ENCODE measurements around the gene F11R. TPM values are rescaled to one million over a fixed set of nuclear protein-coding genes. Genes with fewer than 3 reads are reported as not detected.
A peak's percentile ranks its signal among the peaks of the same experiment; 100 is the strongest.

F11R gene
- total and polyA plus RNA-seq, 10 of the 15 experiments (the other 5 are each of a cell fraction or from before 2014, with no cell fraction given), result 15.3 to 80.9 (median 24.3) TPM

DNA sequence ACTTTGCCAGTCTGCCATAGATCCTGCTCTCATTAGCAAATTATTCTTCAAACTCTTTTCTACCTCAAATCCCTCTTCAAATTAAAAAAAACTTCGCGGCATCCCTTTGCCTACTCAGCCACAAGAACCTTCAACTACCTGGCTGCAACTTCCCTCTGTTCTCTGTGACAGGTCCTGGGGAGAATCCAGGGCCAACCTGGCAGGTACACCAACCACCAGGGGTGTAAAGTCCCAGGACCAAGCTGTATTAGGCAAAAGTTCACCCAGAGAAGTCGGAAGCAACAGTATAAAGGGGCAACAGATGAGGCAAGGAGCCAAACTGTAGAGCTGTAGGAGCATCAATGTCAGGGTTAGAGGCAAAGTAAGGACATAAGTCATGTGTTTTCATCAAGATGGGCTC, 48.0 kb downstream of the F11R start (continued):
- TF ChIP-seq, protein P1, sequence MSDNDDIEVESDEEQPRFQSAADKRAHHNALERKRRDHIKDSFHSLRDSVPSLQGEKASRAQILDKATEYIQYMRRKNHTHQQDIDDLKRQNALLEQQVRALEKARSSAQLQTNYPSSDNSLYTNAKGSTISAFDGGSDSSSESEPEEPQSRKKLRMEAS (IDR thresholded peaks at IDR 0.05; ENCODE audit: low read depth, low read length), result no peak
- TF ChIP-seq CEBPB (IDR thresholded peaks at IDR 0.05; ENCODE audit: borderline replicate concordance in 1 of 2, low read depth in 2 of 2, low read length in 2 of 2) (no peak), IRF4 (IDR thresholded peaks at IDR 0.05; ENCODE audit: low read depth, low read length) (no peak), SMC3 (IDR thresholded peaks at IDR 0.05; ENCODE audit: borderline replicate concordance, low read length) (no peak), EZH2 (IDR thresholded peaks at IDR 0.05; ENCODE audit: borderline replicate concordance, control insufficient read depth, low read depth, low read length) (no peak)
- TF ChIP-seq, protein P2, sequence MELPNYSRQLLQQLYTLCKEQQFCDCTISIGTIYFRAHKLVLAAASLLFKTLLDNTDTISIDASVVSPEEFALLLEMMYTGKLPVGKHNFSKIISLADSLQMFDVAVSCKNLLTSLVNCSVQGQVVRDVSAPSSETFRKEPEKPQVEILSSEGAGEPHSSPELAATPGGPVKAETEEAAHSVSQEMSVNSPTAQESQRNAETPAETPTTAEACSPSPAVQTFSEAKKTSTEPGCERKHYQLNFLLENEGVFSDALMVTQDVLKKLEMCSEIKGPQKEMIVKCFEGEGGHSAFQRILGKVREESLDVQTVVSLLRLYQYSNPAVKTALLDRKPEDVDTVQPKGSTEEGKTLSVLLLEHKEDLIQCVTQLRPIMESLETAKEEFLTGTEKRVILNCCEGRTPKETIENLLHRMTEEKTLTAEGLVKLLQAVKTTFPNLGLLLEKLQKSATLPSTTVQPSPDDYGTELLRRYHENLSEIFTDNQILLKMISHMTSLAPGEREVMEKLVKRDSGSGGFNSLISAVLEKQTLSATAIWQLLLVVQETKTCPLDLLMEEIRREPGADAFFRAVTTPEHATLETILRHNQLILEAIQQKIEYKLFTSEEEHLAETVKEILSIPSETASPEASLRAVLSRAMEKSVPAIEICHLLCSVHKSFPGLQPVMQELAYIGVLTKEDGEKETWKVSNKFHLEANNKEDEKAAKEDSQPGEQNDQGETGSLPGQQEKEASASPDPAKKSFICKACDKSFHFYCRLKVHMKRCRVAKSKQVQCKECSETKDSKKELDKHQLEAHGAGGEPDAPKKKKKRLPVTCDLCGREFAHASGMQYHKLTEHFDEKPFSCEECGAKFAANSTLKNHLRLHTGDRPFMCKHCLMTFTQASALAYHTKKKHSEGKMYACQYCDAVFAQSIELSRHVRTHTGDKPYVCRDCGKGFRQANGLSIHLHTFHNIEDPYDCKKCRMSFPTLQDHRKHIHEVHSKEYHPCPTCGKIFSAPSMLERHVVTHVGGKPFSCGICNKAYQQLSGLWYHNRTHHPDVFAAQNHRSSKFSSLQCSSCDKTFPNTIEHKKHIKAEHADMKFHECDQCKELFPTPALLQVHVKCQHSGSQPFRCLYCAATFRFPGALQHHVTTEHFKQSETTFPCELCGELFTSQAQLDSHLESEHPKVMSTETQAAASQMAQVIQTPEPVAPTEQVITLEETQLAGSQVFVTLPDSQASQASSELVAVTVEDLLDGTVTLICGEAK (IDR thresholded peaks at IDR 0.05; ENCODE audit: borderline replicate concordance), result no peak

DNA sequence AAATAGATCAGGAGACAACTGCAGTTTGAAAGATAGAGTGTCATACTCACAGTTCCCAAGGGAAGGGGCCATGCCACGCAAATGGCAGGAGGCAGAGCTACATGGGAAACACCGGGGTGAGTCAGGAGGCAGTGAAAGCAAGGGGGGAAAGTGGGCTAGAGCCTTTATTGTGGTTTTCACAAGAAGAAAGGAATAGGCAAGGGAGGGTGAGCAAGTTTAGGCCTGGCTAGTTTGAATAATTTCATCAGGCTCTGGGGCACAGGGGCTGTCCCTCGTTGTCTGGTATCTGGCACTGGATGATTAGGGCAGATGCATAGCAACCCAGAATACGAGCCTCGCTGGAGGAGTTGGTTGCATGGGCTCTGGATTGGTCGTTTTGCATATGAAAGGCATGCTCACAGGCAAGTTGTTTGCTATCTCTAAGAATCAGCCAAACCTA, 49.3 kb downstream of the F11R start:
- FAIRE-seq (no peak), DNase-seq (ENCODE audit: low read depth, low spot score) (peak; percentile 70), ATAC-seq (peak; percentile 93)
- no TSS peak for BruUV-seq (replicated peaks)
- H3K27ac ChIP-seq (ENCODE audit: control insufficient read depth, insufficient read depth), result no peak overlapping the region
- ChIA-PET SMC1A (ENCODE audit: uncharacterized antibody, unreplicated experiment) (interaction anchor here (0.9 to 1.8 kb wide), 5 partner anchors 16 to 192 kb away, joined by 3 to 7 read pairs (median 3); no protein-coding TSS in a partner anchor), CTCF (interaction anchor here (0.8 to 11.0 kb wide), 6 partner anchors 18 to 137 kb away, joined by 3 to 94 read pairs (median 7); partner anchors contain the start of genes ITLN2 and KLHDC9), POLR2A (no interaction called here), RAD21 (ENCODE audit: unreplicated experiment) (interaction anchor here (1.6 to 1.7 kb wide), 2 partner anchors 42 to 109 kb away, joined by 3 to 5 read pairs; partner anchors contain the start of gene CD244)
- H3K9me3 ChIP-seq (replicated peaks; ENCODE audit: control insufficient read depth, insufficient read depth, low read length), result no peaks in the 10 kb centered on the region
- H3K79me2 ChIP-seq (ENCODE audit: control insufficient read depth, insufficient read depth, low read length), result no peaks in the 10 kb centered on the region
- H2AFZ ChIP-seq (ENCODE audit: control insufficient read depth, low read depth, low read length), result no peak overlapping the region
- H3K4me2 ChIP-seq (ENCODE audit: control insufficient read depth, insufficient read depth), result no peak overlapping the region
- WGBS (ENCODE audit: insufficient coverage, insufficient replicate concordance, low lambda C conversion rate, missing lambda C conversion rate), result 2% methylated on average over 6 of the region's 6 CpGs
- intact Hi-C loops (cut with micrococcal nuclease; ENCODE audit: unreplicated experiment), result no loop called here
- no peaks in the 10 kb centered on the region for H3K36me3 ChIP-seq (ENCODE audit: control insufficient read depth in 2 of 2, insufficient read depth in 2 of 2, low read length in 1 of 2)
- no peaks in the 10 kb centered on the region for H3K27me3 ChIP-seq (replicated peaks in 1 of 2; ENCODE audit: control insufficient read depth in 2 of 2, insufficient read depth in 2 of 2, low read length in 1 of 2)
- no peaks in the 10 kb centered on the region for H4K20me1 ChIP-seq (ENCODE audit: control insufficient read depth, insufficient read depth)
- H3K4me3 ChIP-seq, result no peak overlapping the region
- peaks cover 14% of the 10 kb centered on the region for H3K4me1 ChIP-seq (ENCODE audit: control insufficient read depth, insufficient read depth, low read length)
- H3K9ac ChIP-seq (ENCODE audit: control insufficient read depth, insufficient read depth, low read length), result no peak overlapping the region
- in situ Hi-C loops (cut with MboI), result loop anchor here (25.0 kb wide), 1 partner anchor 559 kb away; the partner anchor contains the start of gene VANGL2
- peak; percentile 60; the same call in 2 of the 3 replicates for TF ChIP-seq POU2F2 (IDR thresholded peaks at IDR 0.05; ENCODE audit: borderline replicate concordance, low read depth, low read length)
- no peak for TF ChIP-seq NR2C2 (IDR thresholded peaks at IDR 0.05; ENCODE audit: borderline replicate concordance, control insufficient read depth, insufficient read length, low read depth)
- no peak for TF ChIP-seq CBX5 (IDR thresholded peaks at IDR 0.05; ENCODE audit: low read depth)
- no peak for TF ChIP-seq POLR2AphosphoS2 (IDR thresholded peaks at IDR 0.05; ENCODE audit: low read depth, low read length)
- no peak for TF ChIP-seq CEBPB (IDR thresholded peaks at IDR 0.05; ENCODE audit: borderline replicate concordance in 1 of 2, low read depth in 2 of 2, low read length in 2 of 2)
- no peak for TF ChIP-seq EZH2 (IDR thresholded peaks at IDR 0.05; ENCODE audit: borderline replicate concordance, control insufficient read depth, low read depth, low read length)
- no peak for TF ChIP-seq POLR2A (IDR thresholded peaks at IDR 0.05; ENCODE audit: low read depth, low read length)
- TF ChIP-seq, protein P3, sequence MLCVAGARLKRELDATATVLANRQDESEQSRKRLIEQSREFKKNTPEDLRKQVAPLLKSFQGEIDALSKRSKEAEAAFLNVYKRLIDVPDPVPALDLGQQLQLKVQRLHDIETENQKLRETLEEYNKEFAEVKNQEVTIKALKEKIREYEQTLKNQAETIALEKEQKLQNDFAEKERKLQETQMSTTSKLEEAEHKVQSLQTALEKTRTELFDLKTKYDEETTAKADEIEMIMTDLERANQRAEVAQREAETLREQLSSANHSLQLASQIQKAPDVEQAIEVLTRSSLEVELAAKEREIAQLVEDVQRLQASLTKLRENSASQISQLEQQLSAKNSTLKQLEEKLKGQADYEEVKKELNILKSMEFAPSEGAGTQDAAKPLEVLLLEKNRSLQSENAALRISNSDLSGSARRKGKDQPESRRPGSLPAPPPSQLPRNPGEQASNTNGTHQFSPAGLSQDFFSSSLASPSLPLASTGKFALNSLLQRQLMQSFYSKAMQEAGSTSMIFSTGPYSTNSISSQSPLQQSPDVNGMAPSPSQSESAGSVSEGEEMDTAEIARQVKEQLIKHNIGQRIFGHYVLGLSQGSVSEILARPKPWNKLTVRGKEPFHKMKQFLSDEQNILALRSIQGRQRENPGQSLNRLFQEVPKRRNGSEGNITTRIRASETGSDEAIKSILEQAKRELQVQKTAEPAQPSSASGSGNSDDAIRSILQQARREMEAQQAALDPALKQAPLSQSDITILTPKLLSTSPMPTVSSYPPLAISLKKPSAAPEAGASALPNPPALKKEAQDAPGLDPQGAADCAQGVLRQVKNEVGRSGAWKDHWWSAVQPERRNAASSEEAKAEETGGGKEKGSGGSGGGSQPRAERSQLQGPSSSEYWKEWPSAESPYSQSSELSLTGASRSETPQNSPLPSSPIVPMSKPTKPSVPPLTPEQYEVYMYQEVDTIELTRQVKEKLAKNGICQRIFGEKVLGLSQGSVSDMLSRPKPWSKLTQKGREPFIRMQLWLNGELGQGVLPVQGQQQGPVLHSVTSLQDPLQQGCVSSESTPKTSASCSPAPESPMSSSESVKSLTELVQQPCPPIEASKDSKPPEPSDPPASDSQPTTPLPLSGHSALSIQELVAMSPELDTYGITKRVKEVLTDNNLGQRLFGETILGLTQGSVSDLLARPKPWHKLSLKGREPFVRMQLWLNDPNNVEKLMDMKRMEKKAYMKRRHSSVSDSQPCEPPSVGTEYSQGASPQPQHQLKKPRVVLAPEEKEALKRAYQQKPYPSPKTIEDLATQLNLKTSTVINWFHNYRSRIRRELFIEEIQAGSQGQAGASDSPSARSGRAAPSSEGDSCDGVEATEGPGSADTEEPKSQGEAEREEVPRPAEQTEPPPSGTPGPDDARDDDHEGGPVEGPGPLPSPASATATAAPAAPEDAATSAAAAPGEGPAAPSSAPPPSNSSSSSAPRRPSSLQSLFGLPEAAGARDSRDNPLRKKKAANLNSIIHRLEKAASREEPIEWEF (IDR thresholded peaks at IDR 0.05; ENCODE audit: insufficient replicate concordance, low read depth, low read length), result no peak

Data from GM12878 (cell line).